Stimulated activated CD4-positive, alpha-beta T cell treated with anti-CD3 and anti-CD28 coated beads, Interleukin-1b, Interleukin-23, amount 100 ng/mL, for 4 hours (primary cell): ENCODE results near the gene DLK1.

ENCODE experiments used
- DNase-seq, 2 donors: peaks; one replicate each; pipeline ENCODE4 v3.0.0-alpha.2; 2020; ENCODE audit warnings: low read depth in 2 of 2

Gene DLK1

GRCh38 chr14:100733152-100733850 lies 6.6 kb downstream of the DLK1 start:
- DNase-seq: no peak

- no peak for DNase-seq
These were observed 7.6 kb downstream of the DLK1 start for GRCh38 chr14:100734031-100734990.

DNA sequence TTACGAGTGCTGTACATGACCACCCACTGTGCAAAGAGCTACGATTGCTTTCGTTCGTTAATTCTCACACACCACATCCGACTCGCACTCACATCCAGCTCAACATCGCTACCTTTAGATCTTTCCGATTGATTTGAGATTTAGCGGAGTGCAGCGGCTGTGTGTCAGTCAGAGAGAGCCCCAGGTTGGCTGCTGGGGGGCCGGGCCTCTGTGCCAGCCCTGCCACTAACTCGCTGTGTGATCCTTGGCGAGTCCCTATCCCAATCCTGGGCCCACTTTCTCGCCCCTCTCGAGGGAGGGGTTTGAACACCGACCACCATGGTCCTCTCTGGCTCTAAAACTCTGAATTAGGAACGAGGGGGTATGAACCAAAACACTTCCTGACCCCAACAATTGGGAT lies 8.6 kb downstream of the DLK1 start:
- DNase-seq: no peak

DNA sequence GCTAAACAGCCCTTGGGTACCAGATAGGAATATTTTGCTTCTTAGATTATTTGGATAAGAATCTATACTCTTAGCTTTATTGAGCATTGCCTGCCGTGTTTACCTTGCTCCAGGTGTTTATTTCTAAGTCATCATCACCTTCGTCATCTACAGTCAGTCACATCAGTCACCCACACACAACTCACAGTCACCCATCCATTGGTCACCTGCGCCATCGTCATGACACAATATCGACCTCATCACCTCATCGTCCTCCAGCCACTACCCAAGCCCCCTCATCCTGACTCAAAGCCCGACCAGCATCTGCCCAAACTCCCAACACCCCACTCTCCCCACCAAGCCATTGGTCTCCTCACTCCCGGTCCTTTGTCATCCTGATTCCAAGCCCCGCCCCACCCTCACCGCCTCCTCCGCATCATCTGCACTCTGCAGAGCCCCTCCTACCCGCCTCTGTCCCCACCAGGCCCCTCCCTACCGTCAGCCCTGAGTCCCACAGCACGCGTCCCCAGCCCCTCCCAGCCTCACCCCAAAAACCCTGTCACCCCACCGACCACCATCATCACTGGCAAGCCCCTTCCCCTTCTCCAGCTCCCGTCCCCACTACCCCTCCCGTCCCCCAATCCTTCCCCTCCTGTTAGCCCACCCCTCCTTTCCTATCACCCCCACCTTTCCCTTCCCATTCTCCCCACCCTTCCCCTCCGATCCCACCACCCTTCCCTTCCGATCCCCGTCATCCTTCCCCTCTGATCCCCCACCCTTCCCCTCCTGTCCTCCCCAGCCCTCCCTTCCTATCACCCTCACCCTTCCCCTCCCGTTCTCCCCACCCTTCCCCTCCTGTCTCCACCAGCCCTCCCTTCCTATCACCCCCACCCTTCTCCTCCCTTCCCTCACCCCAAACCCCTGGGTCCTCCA lies 9.8 kb downstream of the DLK1 start:
- no peak for DNase-seq

DNA sequence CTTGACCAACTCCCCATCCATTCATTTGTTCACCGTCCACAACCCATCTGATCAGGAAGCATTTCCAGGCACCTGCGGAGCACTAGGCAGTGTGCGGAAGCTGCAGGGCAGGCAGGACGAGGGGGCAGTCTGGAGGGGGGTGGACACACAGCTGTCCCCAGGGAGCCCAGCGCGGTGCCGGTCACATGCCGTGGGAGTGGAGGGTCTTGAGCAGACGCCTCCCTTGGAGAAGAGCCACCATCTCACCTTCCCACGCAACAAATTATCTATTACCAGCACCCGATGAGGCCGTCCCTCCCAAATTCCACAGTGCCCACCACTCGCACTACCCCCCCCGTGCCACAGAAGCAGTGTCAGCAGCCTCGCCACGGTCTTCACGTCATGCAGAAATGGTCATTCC lies 10.8 kb downstream of the DLK1 start:
- no peak for DNase-seq

- DNase-seq: no peak
These were observed 11.6 kb downstream of the DLK1 start for GRCh38 chr14:100738269-100738691.

GRCh38 chr14:100738704-100739131 lies 12.0 kb downstream of the DLK1 start:
- no peak for DNase-seq

DNA sequence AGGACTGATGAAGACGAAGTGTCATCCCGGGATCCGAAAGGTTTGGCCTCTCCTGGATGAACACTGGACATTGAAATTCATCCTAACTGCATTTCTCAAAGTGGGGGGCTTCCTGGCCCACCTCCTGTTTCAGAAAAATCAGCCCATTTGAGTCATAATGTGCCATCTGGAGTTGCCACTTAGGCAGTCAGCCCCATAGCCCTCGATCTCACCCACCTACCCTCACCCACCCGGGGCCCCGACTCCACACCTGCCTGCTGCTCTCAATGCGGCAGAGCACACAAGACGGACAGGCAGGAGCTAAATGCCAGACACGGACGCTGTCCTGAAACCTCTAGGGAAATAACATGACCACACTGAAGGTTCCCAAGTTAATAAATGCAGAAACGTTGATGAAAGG lies 12.6 kb downstream of the DLK1 start:
- no peak for DNase-seq

DNA sequence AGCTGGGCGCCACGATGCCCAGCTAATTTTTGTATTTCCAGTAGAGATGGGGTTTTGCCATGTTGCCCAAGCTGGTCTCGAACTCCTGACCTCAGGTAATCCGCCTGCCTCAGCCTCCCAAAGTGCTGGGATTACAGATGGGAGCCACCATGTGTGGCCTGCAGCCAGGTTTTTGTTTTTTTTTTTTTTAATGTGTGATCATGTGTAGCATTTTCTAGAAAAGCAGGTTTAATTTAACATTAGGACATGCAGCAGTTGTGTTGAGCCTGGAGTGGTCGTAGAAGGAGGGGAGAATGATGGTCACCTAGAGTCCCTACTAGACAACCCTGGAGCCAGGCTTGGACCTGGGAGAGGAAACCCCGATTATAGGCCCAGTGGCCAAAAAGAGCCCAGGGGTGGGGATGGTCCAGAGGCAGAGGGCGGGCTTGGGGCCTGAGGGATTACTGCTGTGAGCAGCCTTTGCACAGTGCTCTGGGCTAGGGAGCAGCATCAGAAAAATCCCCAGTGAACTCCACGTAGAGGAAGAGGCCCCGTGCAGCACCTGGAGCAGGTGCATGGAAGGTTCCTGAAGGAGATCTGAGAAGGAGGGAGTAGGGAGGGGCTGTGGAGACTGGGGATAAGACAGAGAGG lies 13.6 kb downstream of the DLK1 start:
- no peak for DNase-seq

- no peak for DNase-seq
These were observed 14.2 kb downstream of the DLK1 start for GRCh38 chr14:100740929-100741328.

DNA sequence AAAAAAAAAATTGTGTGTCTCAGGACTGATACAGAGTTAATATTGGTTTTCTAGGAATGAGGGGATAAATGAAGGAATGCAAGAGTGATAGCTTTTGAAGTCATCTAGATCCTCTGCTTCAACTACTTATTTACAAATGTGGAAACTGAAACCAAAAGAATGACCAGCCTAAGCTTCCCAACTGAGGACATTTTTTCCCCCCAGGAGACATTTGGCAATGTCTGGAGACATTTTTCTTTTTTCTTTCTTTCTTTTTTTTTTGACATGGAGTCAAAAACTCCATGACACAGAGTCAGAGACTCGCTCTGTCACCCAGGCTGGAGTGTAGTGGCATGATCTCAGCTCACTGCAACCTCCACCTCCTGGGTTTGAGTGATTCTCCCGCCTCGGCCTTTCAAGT lies 15.3 kb downstream of the DLK1 start:
- DNase-seq: no peak

DNA sequence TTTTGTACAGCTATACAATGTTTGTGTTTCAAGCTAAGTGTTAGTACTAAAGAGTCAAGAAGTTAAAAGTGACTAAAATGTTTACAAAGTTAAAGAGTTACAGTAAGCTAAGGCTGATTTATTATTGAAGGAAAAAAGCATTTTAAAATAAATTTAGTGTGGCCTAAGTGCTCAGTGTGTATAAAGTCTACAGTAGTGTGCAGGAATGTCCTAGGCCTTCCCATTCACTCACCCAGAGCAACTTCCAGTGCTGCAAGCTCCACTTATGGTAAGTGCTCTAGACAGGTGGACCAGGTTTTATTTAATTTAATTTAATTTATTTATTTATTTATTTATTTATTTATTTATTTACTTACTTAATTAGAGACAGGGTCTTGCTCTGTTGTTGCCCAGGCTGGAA lies 19.6 kb downstream of the DLK1 start:
- no peak for DNase-seq

DNA sequence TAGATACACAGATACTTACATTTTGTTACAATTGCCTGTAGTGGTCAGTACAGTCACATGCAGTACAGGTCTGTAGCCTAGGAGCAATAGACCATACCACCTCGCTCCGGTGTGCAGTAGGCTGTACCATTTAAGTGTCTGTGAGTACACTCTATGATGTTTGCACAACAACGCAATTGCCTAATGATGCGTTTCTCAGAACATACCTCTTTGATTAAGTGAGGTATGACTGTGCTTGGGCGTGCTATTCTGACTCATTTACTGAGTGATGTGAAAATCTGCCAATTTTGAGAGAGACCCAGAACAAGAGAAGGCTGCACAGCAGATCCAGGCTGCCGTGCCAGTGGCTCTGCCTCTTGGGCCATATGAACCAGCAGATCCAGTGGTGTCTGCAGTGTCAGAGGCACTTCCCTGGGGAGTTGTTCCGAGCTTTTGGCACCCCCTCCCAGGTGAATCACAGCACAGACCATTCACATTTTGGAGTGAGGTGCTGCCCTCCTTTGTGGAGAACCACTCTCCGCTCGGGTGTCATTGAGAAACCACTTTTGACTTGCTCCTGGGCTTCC lies 20.4 kb downstream of the DLK1 start:
- DNase-seq: no peak

GRCh38 chr14:100747736-100748135 lies 21.0 kb downstream of the DLK1 start:
- no peak for DNase-seq

- no peak for DNase-seq
These were observed 21.7 kb downstream of the DLK1 start for GRCh38 chr14:100748403-100748802.

DNA sequence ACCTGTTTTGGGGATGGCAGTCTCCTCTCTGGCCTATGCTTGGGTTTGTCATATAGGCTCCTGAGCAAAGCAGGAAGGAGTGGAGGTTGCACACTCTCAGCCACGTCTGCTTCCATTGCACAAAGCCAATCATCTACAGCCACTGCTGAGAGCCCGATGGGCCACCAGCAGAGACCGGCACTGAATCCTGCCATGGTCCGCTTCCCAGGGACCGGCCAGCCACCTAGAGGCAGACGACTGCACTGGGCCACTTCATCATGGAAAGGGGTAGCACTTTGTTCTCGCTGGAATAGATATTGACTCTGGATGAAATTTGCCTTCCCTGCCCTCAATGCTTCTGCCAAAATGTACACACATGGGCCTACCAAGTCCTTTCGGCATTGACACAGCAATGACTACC lies 22.3 kb downstream of the DLK1 start:
- no peak for DNase-seq

DNA sequence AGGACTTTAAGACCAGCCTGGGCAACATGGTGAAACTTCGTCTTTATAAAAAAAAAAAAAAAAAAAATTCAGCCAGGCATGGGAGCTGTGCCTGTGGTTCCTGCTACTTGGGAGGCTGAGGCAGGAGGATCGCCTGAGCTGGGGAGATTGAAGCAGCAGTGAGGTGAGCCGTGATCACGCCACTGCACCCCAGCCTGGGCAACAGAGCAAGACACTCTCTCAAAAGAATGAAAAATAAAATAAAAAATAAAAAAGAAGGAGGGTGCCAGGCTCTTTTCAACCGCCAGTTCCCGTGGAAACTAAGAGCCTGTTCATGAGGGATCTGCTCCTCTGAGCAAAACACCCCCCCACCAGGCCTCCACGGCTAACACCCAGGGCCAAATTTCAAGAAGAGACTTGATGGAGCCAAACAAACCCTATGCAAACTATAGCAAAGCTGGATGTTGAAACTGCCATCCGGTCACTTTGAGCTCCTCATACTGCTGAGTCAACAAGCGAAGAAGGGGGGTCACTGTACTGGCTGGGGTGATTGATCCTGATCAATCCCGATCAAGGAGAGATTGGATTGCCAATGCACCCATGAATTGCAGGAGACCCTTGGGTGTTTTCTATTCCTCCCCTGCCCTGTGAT lies 23.4 kb downstream of the DLK1 start:
- no peak for DNase-seq

- no peak for DNase-seq
These were observed 24.3 kb downstream of the DLK1 start for GRCh38 chr14:100750762-100751699.

DNA sequence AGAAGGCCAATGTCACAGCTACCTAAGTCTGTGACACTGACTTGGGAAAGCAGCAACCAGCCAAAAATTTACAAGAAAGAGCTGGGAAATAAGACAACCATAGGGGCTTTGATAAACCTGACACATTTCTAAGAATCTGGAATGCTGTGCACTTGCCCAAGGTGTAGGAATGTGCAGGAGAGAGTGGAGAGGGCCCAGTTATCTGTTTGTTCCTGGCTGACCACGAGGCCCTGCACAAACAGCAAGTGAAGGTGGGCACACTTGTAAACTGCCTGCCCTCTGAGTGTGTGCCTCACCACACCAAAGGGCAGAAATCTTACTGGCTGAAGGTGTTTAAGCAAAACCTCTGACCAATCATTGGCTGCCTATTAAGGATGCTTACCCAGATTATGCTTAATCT lies 27.3 kb downstream of the DLK1 start:
- DNase-seq: no peak

- no peak for DNase-seq
These were observed 29.0 kb downstream of the DLK1 start for GRCh38 chr14:100755649-100756048.
